HL-60/S4 (cell line): ENCODE data around the gene CCNY.

Experiments used
- in situ Hi-C: fragments of 300-500 bp; cut with MboI; formaldehyde crosslinking; loops from 2 replicates; pipeline ENCODE4 v1.14.3; 2022; ENCODE audit warnings: low sequenced_read_pairs

The CCNY gene

GRCh38 chr10:35575640-35576039 lies 239.3 kb downstream of the CCNY start:
- in situ Hi-C loops, result no loop called here

GRCh38 chr10:35576730-35577129 lies 240.4 kb downstream of the CCNY start:
- in situ Hi-C loops, result no loop called here

- in situ Hi-C loops, result no loop called here
Measured at GRCh38 chr10:35577926-35578617, 241.8 kb downstream of the CCNY start.

- in situ Hi-C loops, result no loop called here
Measured at GRCh38 chr10:35578618-35578956, 242.3 kb downstream of the CCNY start.

GRCh38 chr10:35579116-35579515 lies 242.8 kb downstream of the CCNY start:
- in situ Hi-C loops, result no loop called here

- in situ Hi-C loops, result no loop called here
Measured at GRCh38 chr10:35579726-35580422, 243.6 kb downstream of the CCNY start.

GRCh38 chr10:35580423-35580770 lies 244.1 kb downstream of the CCNY start:
- in situ Hi-C loops, result no loop called here

- in situ Hi-C loops, result no loop called here
Measured at GRCh38 chr10:35581655-35582054, 245.3 kb downstream of the CCNY start.

GRCh38 chr10:35584946-35585345 lies 248.6 kb downstream of the CCNY start:
- in situ Hi-C loops, result no loop called here

- in situ Hi-C loops, result no loop called here
Measured at GRCh38 chr10:35585356-35585755, 249.0 kb downstream of the CCNY start.

- in situ Hi-C loops, result no loop called here
Measured at GRCh38 chr10:35585903-35586535, 249.7 kb downstream of the CCNY start.

GRCh38 chr10:35588836-35589235 lies 252.5 kb downstream of the CCNY start:
- in situ Hi-C loops, result no loop called here

GRCh38 chr10:35592441-35592840 lies 256.1 kb downstream of the CCNY start:
- in situ Hi-C loops, result no loop called here

GRCh38 chr10:35594115-35595079 lies 258.1 kb downstream of the CCNY start:
- in situ Hi-C loops, result no loop called here

- in situ Hi-C loops, result no loop called here
Measured at GRCh38 chr10:35595106-35595505, 258.8 kb downstream of the CCNY start.

GRCh38 chr10:35598379-35598778 lies 262.1 kb downstream of the CCNY start:
- in situ Hi-C loops, result no loop called here

GRCh38 chr10:35600193-35600592 lies 263.9 kb downstream of the CCNY start:
- in situ Hi-C loops, result no loop called here

GRCh38 chr10:35605191-35605590 lies 268.9 kb downstream of the CCNY start, which contains the start of gene GJD4:
Gene GJD4 (plus strand): TSS chr10:35605341. CDS start chr10:35605568, 227 bp downstream.
- in situ Hi-C loops, result no loop called here

GRCh38 chr10:35606430-35606829 lies 270.1 kb downstream of the CCNY start:
- in situ Hi-C loops, result no loop called here

- in situ Hi-C loops, result no loop called here
Measured at GRCh38 chr10:35607475-35608327, 271.4 kb downstream of the CCNY start.
